HepG2 (cell line): ENCODE results near the gene PPP4C. TPM values are rescaled to one million over a fixed set of nuclear protein-coding genes. Genes with fewer than 3 reads are reported as not detected.

Experiments used
- ARNT ChIP-seq: fragments of 450-650 bp; IDR thresholded peaks from 2 replicates; pipeline ENCODE4 v1.6.1; 2017
- CREB1 ChIP-seq, 2 experiments: fragments of 450-650 bp in 1 of 2; IDR thresholded peaks; 2 replicates each; pipeline ENCODE4 v1.6.1; 2016 to 2017; ENCODE audit warnings: control low read depth in 1 of 2, mild to moderate bottlenecking in 1 of 2, missing compliant biosample characterization in 1 of 2, missing genetic modification characterization in 1 of 2
- FLYWCH1 ChIP-seq: sonication (generic); formaldehyde crosslinking; IDR thresholded peaks from 2 replicates; pipeline ENCODE4 v1.8.1; 2023; ENCODE audit warnings: mild to moderate bottlenecking, missing genetic modification reagents
- FOSL1 ChIP-seq: sonication (generic); formaldehyde crosslinking; IDR thresholded peaks from 2 replicates; pipeline ENCODE4 v1.9.0; 2021; ENCODE audit warnings: missing genetic modification reagents, borderline replicate concordance
- FOXA1 ChIP-seq, 2 experiments: fragments of 450-650 bp in 1 of 2; sonication (generic) in 1 of 2; formaldehyde crosslinking in 1 of 2; IDR thresholded peaks; 2 replicates each; pipeline versions ENCODE4 v1.4.0 to v1.6.1; 2016 to 2020; ENCODE audit warnings: missing genetic modification reagents in 1 of 2
- HOXA5 ChIP-seq: sonication (generic); formaldehyde crosslinking; IDR thresholded peaks from 2 replicates; pipeline ENCODE4 v1.4.0; 2020; ENCODE audit warnings: missing genetic modification reagents
- KLF12 ChIP-seq: sonication (generic); formaldehyde crosslinking; IDR thresholded peaks from 2 replicates; pipeline ENCODE4 v1.4.0; 2020; ENCODE audit warnings: missing genetic modification reagents, borderline replicate concordance
- MZF1 ChIP-seq: sonication (generic); formaldehyde crosslinking; IDR thresholded peaks from 2 replicates; pipeline ENCODE4 v1.8.1; 2023; ENCODE audit warnings: mild to moderate bottlenecking, missing genetic modification reagents, borderline replicate concordance
- NPAS2 ChIP-seq: sonication (generic); formaldehyde crosslinking; IDR thresholded peaks from 2 replicates; pipeline ENCODE4 v1.8.0; 2022; ENCODE audit warnings: mild to moderate bottlenecking, missing genetic modification reagents, borderline replicate concordance
- PHB2 ChIP-seq: fragments of 450-650 bp; IDR thresholded peaks from 2 replicates; pipeline ENCODE4 v1.6.1; 2018; ENCODE audit not compliant: partially characterized antibody
- POLR2AphosphoS5 ChIP-seq: IDR thresholded peaks from 2 replicates; pipeline ENCODE4 v1.6.1; 2012; ENCODE audit warnings: low read depth, low read length
- SETDB1 ChIP-seq: sonication (generic); formaldehyde crosslinking; IDR thresholded peaks from 2 replicates; pipeline ENCODE4 v1.5.1; 2020; ENCODE audit warnings: missing genetic modification reagents, mild to moderate bottlenecking, borderline replicate concordance
- SMC3 ChIP-seq: IDR thresholded peaks from 2 replicates; pipeline ENCODE4 v1.6.1; 2011; ENCODE audit warnings: low read length, improper control_type of control experiment
- SRF ChIP-seq: IDR thresholded peaks from 2 replicates; pipeline ENCODE4 v1.6.1; 2011; ENCODE audit warnings: mild to moderate bottlenecking, low read depth, low read length, moderate library complexity
- WIZ ChIP-seq: sonication (generic); formaldehyde crosslinking; IDR thresholded peaks from 2 replicates; pipeline ENCODE4 v1.5.1; 2020; ENCODE audit warnings: mild to moderate bottlenecking, missing genetic modification reagents
- ZKSCAN1 ChIP-seq: fragments of 150-350 bp; IDR thresholded peaks from 2 replicates; pipeline ENCODE4 v1.6.1; 2014; ENCODE audit warnings: low read length
- ZNF3 ChIP-seq: IDR thresholded peaks from 2 replicates; pipeline ENCODE4 v1.7.0; 2017; ENCODE audit warnings: inconsistent platforms
- ZNF30 ChIP-seq: sonication (generic); formaldehyde crosslinking; IDR thresholded peaks from 2 replicates; pipeline ENCODE4 v1.5.0; 2020; ENCODE audit warnings: mild to moderate bottlenecking, missing genetic modification reagents
- ZNF546 ChIP-seq: sonication (generic); formaldehyde crosslinking; conservative IDR thresholded peaks from 2 replicates; pipeline ENCODE4 v1.8.1; 2023; ENCODE audit warnings: mild to moderate bottlenecking, missing genetic modification reagents
- ZNF563 ChIP-seq: sonication (generic); formaldehyde crosslinking; IDR thresholded peaks from 2 replicates; pipeline ENCODE4 v1.8.0; 2022; ENCODE audit warnings: mild to moderate bottlenecking, moderate library complexity, missing genetic modification reagents
- polyA plus RNA-seq, 8 experiments: library from polyadenylated mRNA; depleted of rRNA in 3 of 8; stranded (reverse) in 7 of 8; unstranded in 1 of 8; fragments of >200 nt; fragmentation: Illumina TruSeq in 4 of 8; extraction: Trizol in 4 of 8; gene quantifications; 2 replicates each; pipeline versions ENCODE4 v1.2.1 to v1.2.3, GENCODE V29; 2011 to 2016; ENCODE audit warnings: low read depth in 4 of 8, missing spikeins in 1 of 8, mixed read lengths in 1 of 8; ENCODE audit not compliant: insufficient read depth in 1 of 8
- total RNA-seq, 5 experiments: library from RNA; depleted of rRNA; stranded (reverse); fragments of >200 nt; fragmentation: Illumina TruSeq; extraction: Trizol; gene quantifications; 2 replicates each; pipeline ENCODE4 v1.2.3, GENCODE V29; 2016; ENCODE audit warnings: low read depth in 1 of 5
- TF ChIP-seq, protein P1 (sequence below): sonication (generic); formaldehyde crosslinking; IDR thresholded peaks from 2 replicates; pipeline ENCODE4 v1.4.0; 2020; ENCODE audit warnings: missing genetic modification reagents
- TF ChIP-seq, protein P2 (sequence below): sonication (generic); formaldehyde crosslinking; IDR thresholded peaks from 2 replicates; pipeline ENCODE4 v1.4.0; 2020; ENCODE audit warnings: mild to moderate bottlenecking, missing genetic modification reagents
- TF ChIP-seq, protein P3 (sequence below): sonication (generic); formaldehyde crosslinking; IDR thresholded peaks from 2 replicates; pipeline ENCODE4 v1.5.0; 2020; ENCODE audit warnings: mild to moderate bottlenecking, missing genetic modification reagents

Gene PPP4C
- total and polyA plus RNA-seq, 2 of the 13 experiments (the other 11 are each of a cell fraction or from before 2014, with no cell fraction given): 176 to 220 TPM

DNA sequence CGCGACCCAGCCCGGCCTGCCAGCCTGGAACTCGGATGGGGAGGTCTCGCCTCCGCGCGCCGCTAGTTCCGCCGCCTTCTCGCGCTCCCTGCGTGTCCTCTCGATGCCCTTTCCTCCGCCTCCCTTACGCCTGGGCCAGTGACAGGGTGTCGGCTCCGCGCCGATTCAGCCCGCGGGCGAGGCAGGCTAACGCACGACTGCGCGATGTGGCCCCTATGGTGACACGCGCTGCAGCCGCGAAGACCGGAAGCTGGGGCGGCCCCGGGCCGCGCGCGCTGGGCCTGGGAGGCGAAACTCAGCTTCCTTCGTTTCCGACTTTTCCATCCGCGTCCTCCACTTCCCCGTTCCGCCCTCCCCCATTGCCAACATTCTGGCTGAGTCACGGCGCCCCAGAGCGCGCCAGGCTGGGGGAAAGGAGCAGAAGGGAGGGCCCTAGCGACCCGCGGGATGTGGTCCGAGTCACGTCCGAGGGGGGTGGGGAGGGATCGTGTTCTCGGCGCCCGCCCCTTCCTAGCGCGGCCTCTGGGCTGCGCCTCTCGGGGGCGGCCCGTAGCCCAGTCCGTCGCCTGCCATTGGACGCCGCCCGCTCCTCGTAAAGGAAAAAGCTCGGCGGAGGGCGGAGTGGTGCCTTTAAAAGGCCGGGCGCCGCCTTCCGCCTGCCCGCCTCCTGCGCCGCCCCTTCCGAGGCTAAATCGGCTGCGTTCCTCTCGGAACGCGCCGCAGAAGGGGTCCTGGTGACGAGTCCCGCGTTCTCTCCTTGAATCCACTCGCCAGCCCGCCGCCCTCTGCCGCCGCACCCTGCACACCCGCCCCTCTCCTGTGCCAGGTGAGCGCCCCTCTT, 10.5 kb upstream of the PPP4C start, which contains the start of gene ALDOA (continued):
- TF ChIP-seq, protein P1, sequence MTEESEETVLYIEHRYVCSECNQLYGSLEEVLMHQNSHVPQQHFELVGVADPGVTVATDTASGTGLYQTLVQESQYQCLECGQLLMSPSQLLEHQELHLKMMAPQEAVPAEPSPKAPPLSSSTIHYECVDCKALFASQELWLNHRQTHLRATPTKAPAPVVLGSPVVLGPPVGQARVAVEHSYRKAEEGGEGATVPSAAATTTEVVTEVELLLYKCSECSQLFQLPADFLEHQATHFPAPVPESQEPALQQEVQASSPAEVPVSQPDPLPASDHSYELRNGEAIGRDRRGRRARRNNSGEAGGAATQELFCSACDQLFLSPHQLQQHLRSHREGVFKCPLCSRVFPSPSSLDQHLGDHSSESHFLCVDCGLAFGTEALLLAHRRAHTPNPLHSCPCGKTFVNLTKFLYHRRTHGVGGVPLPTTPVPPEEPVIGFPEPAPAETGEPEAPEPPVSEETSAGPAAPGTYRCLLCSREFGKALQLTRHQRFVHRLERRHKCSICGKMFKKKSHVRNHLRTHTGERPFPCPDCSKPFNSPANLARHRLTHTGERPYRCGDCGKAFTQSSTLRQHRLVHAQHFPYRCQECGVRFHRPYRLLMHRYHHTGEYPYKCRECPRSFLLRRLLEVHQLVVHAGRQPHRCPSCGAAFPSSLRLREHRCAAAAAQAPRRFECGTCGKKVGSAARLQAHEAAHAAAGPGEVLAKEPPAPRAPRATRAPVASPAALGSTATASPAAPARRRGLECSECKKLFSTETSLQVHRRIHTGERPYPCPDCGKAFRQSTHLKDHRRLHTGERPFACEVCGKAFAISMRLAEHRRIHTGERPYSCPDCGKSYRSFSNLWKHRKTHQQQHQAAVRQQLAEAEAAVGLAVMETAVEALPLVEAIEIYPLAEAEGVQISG (CRISPR knock-in tag): peak; percentile 87
- TF ChIP-seq FOSL1 (CRISPR knock-in tag) (no peak), MZF1 (CRISPR knock-in tag) (peak; percentile 90), HOXA5 (CRISPR knock-in tag) (peak; percentile 79), FOXA1 (IDR thresholded peaks at IDR 0.05) (no peak), FOXA1 (CRISPR knock-in tag; IDR thresholded peaks at IDR 0.05) (peak; percentile 11; the same call in 1 of the 2 replicates), SMC3 (no peak), FLYWCH1 (peak; percentile 94), POLR2AphosphoS5 (peak; percentile 96), SETDB1 (CRISPR knock-in tag) (0 out of 2 replicates have a peak, but pooled peaks have one; percentile 90), SRF (peak; percentile 95), WIZ (CRISPR knock-in tag) (peak; percentile 68), CREB1 (IDR thresholded peaks at IDR 0.05) (peak; percentile 78), CREB1 (CRISPR knock-in tag; IDR thresholded peaks at IDR 0.05) (peak; percentile 91), ZNF3 (CRISPR knock-in tag) (0 out of 2 replicates have a peak, but pooled peaks have one; percentile 11), ZNF563 (CRISPR knock-in tag) (peak; percentile 96), KLF12 (CRISPR knock-in tag) (peak; percentile 69), ZKSCAN1 (no peak), NPAS2 (CRISPR knock-in tag) (0 out of 2 replicates have a peak, but pooled peaks have one; percentile 88), ARNT (peak; percentile 92; the same call in 1 of the 2 replicates), ZNF30 (CRISPR knock-in tag) (peak; percentile 98; the same call in 1 of the 2 replicates), PHB2 (no peak), ZNF546 (CRISPR knock-in tag) (no peak; the same call in 1 of the 2 replicates)
- TF ChIP-seq, protein P2, sequence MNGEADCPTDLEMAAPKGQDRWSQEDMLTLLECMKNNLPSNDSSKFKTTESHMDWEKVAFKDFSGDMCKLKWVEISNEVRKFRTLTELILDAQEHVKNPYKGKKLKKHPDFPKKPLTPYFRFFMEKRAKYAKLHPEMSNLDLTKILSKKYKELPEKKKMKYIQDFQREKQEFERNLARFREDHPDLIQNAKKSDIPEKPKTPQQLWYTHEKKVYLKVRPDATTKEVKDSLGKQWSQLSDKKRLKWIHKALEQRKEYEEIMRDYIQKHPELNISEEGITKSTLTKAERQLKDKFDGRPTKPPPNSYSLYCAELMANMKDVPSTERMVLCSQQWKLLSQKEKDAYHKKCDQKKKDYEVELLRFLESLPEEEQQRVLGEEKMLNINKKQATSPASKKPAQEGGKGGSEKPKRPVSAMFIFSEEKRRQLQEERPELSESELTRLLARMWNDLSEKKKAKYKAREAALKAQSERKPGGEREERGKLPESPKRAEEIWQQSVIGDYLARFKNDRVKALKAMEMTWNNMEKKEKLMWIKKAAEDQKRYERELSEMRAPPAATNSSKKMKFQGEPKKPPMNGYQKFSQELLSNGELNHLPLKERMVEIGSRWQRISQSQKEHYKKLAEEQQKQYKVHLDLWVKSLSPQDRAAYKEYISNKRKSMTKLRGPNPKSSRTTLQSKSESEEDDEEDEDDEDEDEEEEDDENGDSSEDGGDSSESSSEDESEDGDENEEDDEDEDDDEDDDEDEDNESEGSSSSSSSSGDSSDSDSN (CRISPR knock-in tag): peak; percentile 98
- TF ChIP-seq, protein P3, sequence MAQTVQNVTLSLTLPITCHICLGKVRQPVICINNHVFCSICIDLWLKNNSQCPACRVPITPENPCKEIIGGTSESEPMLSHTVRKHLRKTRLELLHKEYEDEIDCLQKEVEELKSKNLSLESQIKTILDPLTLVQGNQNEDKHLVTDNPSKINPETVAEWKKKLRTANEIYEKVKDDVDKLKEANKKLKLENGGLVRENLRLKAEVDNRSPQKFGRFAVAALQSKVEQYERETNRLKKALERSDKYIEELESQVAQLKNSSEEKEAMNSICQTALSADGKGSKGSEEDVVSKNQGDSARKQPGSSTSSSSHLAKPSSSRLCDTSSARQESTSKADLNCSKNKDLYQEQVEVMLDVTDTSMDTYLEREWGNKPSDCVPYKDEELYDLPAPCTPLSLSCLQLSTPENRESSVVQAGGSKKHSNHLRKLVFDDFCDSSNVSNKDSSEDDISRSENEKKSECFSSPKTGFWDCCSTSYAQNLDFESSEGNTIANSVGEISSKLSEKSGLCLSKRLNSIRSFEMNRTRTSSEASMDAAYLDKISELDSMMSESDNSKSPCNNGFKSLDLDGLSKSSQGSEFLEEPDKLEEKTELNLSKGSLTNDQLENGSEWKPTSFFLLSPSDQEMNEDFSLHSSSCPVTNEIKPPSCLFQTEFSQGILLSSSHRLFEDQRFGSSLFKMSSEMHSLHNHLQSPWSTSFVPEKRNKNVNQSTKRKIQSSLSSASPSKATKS (CRISPR knock-in tag): peak; percentile 79; the same call in 1 of the 2 replicates
